GM18505 (cell line): ENCODE data around the gene PRPF18.

Experiments used
- ATAC-seq: cut with Tn5 transposase; IDR thresholded peaks from one replicate; pipeline ENCODE4 v1.9.1; 2021; ENCODE audit not compliant: unreplicated experiment
- POLR2A ChIP-seq: IDR thresholded peaks from 4 replicates; pipeline ENCODE4 v1.6.1; 2011; ENCODE audit warnings: borderline replicate concordance; ENCODE audit not compliant: insufficient read depth, insufficient read length; ENCODE audit errors: extremely low read depth

Gene PRPF18

DNA sequence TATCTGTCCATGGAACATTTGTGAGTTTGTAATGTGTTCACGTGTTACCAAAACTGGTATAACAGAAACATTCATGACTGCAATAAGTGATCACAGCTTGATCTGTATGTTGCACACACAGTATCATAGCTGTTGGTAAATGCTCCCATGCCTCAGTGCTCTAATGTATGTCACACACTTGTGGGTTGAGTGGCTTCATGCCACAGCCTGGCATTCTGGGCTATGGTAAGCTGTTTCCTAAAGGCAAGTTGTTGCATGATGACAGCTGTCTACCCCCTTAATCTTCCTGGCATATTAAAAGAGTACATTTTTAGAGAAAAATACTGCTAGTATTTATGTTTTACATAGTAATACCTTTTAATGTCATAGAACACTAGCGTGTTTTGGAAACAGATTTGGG lies 35.2 kb downstream of the PRPF18 start:
- TF ChIP-seq POLR2A = no peak
- no peak for ATAC-seq

DNA sequence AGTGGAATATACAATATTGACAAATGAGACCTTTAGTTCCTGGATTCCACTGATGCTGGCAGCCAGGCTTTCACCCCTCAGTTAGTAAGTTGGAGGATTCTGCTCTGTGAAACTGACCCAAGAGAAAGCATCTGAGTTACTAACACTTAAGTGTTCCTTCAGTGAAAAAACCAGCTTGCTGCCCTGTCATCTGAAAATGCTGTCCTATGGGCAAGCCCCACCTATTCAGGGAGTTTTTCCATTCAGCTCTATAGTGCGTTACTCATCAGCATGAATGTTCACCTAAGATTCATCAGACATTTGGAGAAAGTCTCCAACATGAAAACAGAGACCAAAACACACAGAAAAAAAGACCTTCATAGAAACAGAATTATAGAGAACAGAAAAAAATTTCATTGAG lies 37.9 kb downstream of the PRPF18 start:
- no peak for TF ChIP-seq POLR2A
- no peak for ATAC-seq

DNA sequence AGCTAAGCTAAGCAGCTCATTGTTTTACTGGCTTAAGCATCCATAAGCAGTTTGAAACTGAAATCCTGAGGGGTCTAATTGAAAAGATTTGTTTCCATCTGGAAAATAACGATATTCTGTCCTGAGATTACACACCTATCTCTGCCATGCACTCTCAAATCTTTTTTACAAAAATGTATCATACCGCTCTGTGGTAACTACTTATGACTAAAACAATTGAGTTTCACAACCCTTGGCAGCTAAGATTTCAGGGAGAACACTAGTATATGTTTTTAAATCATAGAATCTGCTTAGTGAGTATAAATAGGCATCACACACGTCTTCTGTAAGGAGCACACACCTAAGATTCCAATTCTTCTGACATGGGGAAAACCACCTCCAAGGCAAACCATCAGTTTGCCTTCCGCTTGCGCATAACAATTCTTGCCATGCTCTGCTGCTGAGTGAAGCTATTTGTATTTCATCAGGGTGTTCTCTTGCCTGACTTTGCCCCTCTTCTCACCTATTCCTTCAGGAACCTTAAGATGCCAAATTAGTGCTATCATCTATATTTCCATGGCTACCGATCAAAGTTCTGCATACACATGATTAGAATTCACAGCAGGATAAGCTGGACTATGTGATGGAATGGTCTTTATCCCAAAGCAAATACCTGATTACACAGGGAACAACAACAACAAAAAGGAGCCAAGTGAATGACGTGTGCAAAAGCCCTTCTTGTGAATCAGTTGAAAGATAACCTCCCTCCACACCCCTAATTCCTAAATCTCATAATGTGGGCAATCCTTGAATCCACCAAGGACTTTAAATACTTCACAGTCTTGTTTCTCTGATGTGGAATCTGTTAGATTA lies 40.9 kb downstream of the PRPF18 start:
- no peak for TF ChIP-seq POLR2A
- ATAC-seq = no peak

DNA sequence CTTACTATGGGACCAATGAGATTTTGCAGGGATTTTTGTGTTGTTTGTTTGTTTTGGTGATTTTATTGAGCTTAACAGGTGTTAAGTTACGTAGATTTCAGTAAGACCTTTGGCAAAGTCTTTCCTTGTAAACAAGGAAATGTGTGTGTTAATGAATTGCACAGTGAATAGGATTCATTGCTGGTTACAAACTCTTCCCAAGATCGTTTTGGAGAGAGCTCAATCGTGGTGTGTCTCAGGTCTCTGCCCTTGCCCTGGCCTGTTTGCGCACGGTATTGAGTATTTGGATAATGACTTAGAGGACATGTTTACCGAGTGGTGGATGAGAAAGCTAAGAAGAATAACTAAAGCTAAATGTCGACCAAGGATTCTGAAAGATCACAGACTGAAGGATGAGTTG lies 41.9 kb downstream of the PRPF18 start:
- TF ChIP-seq POLR2A = no peak
- ATAC-seq = no peak

DNA sequence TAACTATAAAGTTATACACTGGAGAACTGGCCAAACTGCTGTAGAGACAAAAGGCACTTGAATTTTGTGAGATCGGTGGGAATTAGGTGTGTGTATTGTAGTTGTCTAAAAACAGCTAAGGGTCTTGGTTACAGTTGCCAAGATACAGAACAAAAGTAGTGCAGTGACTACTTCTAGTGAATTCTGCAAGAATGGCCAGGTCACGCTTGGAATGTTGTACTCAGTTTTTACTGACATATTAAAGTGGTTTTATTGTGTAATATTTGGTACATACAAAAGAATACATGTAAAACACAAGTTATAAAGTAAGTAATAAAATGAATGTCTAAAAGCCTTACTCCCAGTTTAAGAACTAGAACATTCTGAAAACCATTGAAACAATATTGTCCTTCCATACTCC lies 42.4 kb downstream of the PRPF18 start:
- ATAC-seq = no peak
- TF ChIP-seq POLR2A = no peak

DNA sequence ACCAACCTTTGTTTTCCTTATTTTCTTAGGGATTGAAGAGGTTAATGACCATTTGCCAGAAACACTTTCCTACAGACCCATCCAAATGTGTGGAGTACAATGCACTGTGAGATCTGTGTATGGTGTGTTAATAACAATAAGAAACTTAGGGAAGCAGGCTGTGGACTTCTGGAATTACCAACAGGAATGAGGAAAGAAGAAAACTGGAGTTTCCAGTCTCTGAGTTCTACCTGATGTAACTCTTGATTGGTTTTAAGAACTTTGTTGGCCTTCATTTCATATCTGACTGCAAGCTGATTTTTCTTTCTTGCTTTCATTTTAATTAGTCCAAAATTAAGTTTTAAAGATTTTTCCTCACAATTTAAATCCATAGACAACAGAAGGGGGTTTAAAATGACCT lies 43.5 kb downstream of the PRPF18 start:
- no peak for TF ChIP-seq POLR2A
- no peak for ATAC-seq

DNA sequence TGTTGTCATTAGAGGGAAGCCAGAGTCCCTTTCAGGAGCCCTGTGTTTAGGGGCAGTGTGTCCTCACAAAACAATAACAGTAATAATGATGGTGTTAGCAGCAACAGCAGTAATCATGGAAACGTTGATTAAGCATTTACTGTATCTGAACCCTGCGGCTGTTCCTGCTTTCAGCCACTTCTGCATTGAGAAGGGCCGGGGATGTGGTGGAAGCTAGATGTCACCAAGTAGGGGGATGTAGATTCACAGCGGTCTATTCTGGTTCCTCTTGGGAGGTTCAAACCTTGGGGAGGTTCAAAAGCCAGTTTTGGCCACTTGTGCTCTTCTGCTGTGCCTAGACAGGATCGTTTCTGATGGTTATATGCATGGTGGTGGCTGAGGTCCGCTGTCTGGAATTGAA lies 44.8 kb downstream of the PRPF18 start:
- no peak for ATAC-seq
- no peak for TF ChIP-seq POLR2A

DNA sequence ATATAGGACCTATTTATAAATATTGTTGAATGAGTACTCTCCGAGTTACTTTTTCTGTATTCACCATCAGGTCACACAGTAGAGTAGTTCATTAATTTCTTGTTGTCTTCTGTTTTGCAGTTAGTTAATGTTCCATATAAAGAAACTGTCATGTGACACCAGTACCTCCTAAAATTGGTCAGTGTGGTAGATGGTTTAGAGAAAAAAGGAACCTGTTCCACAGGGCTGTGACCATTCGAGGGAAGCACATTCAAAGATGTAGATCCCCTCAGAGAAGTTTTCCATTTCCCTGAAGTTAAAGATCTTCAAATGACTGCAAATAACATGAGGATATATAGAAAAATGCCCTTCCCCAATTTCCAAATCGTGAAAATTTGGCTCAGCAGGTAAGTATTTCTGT lies 45.7 kb downstream of the PRPF18 start:
- ATAC-seq = no peak
- TF ChIP-seq POLR2A = no peak

DNA sequence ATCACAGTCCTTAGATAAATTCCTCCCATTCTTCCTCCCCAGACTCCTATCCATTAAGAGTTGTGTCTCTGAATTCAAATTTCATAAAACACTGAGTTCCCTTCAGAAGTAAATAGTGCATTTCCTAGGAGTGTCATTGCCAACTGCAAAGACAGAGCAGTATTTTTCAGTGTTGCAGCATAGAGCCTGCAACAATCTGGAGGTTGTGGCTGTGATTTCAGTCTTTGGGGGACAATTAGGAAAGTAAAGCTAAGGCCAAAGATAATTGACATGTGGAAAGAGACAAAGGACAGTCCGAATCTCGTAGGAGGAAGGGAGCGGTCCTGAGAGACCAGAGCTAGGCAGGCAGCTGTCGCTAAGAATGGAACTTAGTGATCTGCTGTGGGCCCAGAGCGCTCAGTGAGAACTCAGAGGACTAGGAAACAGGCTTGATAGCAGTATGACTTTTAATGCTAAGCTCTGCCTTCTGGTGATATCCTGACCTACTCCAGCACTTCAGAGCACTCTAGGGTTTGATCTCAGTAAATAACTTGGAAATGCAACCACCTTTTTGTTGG lies 46.2 kb downstream of the PRPF18 start:
- no peak for TF ChIP-seq POLR2A
- ATAC-seq = no peak

DNA sequence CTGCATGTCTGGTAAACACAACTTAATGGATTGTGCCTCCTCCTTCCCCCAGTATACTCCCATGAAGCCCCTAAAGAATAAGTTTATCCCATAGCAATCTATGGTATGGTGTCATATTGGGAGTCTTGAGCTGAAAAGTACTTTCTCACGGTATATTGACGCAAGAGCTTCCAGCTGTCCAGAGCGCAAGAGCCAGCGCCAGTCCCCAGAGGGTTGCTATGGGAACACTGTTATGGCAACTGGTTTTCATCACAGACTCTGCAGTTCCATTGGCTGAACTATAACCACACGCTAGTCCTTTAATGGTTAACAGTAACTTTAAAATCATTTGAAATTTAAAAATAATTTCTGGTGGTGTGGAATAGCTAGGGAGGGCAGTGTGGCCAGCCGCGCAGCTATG lies 46.9 kb downstream of the PRPF18 start:
- ATAC-seq = no peak
- no peak for TF ChIP-seq POLR2A

DNA sequence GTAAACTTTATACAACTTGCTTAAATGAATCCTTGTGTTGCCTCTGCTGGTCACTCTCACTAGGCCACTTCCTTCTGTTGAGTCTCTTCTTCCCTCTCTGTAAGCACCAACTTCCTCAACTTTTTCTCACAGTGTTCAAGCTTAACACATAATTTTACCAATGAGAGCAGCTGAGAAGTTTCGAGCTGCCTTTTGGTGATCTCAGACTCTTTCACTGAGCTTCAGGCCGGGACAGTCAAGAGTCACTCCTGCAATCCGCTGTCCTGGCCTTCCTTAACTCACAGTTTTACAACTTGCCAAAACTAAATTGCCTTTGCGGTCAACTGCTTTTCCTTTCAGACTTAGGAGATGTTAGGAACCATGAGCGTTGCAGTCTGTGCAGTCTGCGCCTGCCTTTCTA lies 47.4 kb downstream of the PRPF18 start:
- TF ChIP-seq POLR2A = no peak
- ATAC-seq = no peak

DNA sequence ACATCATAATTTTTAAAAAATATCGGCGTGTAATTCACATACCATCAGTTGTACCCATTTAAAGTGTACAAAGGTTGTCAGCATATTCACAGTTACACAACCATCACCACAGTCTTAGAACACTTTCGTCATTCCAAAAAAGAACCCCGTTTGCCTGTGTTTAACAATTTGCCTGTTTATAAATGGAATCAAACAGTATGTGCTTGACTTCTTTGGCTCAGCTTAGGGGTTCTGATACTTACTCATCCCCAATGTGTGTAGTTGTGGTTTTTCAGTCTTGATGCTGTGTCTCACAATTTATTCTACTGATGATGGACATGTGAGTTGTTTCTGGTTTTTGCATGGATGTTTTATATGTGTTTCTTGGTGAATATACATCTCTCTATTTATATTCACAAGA lies 50.0 kb downstream of the PRPF18 start:
- no peak for TF ChIP-seq POLR2A
- ATAC-seq = no peak

DNA sequence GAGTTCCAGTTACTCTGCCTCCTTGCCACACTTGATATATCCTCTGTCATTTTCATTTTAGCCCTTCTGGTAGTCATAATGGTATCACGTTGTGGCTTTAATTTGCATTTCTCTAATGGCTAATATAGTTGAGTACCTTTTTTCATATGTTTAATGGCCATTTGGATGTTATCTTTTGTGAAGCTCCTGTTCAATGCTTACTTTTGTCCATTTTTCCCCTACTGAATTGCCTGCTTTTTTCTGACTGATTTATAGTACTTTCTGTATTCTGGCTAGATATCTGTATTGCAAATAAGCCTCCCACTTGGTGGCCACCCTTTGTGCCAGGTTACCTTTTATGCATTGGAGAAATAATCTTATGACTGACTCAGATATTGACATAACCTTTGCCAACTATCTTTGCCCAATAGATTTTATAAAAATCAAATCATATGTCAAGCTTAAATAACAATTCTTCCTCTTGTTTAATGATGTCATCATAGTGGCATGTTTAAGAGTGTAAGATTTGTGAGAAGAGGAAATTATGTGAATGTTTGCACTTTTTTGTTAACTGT lies 50.6 kb downstream of the PRPF18 start:
- no peak for ATAC-seq
- no peak for TF ChIP-seq POLR2A

DNA sequence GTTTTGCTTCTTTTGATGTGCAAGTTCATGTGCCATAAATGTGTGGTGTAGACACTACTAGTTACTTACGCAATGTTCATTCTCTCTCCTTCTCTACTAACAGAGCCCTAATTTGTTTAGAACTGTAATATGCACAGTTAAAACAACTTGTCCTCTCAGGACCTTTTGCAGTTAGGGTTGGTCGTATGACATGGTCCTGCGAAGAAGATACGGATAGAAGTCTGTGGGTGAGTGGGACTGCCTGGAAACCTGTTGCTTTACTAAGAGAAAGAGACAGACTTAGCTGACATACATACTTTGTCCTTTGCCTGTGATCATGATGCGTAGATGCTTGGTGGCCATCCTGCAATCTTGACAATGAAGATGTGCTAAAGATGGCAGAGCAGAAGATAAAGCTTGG lies 51.1 kb downstream of the PRPF18 start:
- ATAC-seq = no peak
- TF ChIP-seq POLR2A = no peak
